ENCODE data around the gene DPH6.

DPH6 gene

DNA sequence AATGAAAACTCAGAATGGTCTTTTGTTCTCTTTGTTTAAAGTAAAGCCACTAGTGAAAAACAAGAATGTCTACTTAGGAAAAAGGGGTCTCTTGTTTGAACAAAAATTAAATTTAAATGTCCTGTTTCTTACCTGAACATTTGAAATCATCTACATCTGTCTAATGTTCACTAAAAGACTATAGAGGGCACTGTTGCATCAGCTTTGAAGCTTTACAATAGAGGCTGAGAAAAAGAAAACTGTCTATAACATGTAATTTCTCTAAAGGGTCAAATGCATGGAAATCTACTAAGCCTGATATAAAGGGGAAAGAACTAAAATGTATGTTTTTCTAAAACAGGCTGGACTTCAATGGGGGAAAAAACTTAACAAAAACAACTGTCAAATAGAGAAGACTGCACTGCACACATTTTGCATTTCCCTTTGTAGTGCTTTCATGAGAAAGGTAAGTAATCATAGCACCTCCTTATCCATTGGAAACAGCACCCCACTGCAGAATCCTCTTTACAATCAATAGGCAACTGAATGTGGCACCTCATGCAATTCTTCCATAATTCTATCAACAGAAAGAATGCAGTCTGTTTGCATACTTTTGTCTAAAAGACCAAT, 26.3 kb downstream of the DPH6 start:
- Mint-ChIP-seq H3K27me3 (no peaks in the 10 kb centered on the region), H3K27ac (no peak overlapping the region), H3K4me1 (ENCODE audit: low read depth) (no peaks in the 10 kb centered on the region), H3K36me3 (ENCODE audit: low read depth) (no peaks in the 10 kb centered on the region), H3K4me3 (no peak overlapping the region), H3K9me3 (no peaks in the 10 kb centered on the region)

DNA sequence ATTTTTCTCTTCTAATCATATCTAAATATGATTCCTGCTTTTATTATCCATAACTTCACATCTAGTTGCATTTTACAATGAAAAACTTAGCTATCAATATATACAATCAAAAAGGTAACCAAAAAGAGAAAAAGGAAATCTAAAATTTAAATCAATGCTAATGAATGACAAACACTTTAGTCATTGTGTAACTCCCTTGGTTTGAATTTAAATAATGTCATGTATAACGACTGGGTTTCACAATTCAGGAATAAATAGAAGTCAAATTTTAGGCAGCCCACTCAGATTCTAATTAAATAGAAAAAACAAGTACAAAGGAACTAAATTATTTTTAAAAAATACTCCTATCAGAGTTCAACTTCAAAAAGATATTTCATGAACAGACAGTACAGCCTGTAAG, 26.9 kb downstream of the DPH6 start:
- no peak overlapping the region for H3K4me3 Mint-ChIP-seq
- H3K4me1 Mint-ChIP-seq (ENCODE audit: low read depth): no peaks in the 10 kb centered on the region
- no peak overlapping the region for H3K27ac Mint-ChIP-seq
- H3K9me3 Mint-ChIP-seq: no peaks in the 10 kb centered on the region
- H3K27me3 Mint-ChIP-seq: no peaks in the 10 kb centered on the region
- no peaks in the 10 kb centered on the region for H3K36me3 Mint-ChIP-seq (ENCODE audit: low read depth)

DNA sequence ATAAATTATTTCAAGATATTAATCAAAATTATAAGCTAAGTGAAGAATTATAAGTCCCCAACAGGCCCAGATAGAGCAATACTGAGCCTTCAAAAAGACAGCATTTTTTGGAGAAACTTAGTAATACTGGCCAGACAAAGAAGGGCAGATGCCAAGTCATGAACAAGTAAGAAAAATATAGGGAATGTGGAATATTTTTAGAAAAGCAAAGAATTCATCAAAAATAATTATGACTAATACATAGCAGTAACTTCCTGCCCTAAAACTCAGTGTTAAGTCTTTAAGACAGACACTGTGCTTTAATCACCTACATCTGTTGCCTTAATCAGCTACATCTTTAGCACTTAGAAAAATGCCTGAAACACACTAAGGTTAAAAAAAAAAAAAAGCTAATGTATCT, 31.2 kb downstream of the DPH6 start:
- no peaks in the 10 kb centered on the region for H3K9me3 Mint-ChIP-seq
- H3K4me3 Mint-ChIP-seq: no peak overlapping the region
- H3K27ac Mint-ChIP-seq: no peak overlapping the region
- H3K27me3 Mint-ChIP-seq: no peaks in the 10 kb centered on the region
- no peaks in the 10 kb centered on the region for H3K36me3 Mint-ChIP-seq (ENCODE audit: low read depth)
- no peaks in the 10 kb centered on the region for H3K4me1 Mint-ChIP-seq (ENCODE audit: low read depth)

DNA sequence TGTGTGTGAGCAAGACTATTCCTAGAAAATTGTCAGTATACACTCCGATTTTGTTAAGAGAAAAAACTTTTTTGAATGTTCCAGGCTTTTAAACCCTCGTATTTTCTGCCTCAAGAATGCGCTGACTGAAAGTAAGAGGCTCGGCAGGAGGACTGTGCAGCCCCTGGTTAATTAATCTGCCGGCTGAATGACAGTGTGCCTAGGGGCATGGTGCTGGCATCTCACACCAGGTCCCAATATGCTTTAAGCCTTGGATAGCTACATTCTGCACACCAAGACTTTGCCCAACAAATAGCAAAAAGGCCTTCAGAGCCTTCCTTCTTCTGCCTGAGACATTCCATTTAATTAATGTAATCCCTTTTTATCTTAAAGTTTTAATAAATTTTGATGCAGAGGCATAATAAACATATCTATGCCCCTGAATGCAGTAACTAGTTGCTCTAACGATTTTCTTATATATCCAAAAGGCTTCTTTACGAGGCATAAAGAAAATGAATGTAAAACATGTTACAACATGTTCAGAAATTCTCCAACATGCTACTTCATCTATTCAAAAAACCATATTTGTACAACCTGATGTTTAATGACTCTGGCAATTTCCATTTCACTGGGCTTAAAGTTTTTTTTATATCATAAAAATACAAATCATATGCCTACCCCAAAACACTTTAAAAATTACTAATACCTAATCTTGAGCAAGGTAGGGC, 37.9 kb downstream of the DPH6 start:
- Mint-ChIP-seq H3K36me3 (ENCODE audit: low read depth) (no peaks in the 10 kb centered on the region), H3K4me3 (no peak overlapping the region), H3K4me1 (ENCODE audit: low read depth) (no peaks in the 10 kb centered on the region), H3K9me3 (no peaks in the 10 kb centered on the region), H3K27ac (no peak overlapping the region), H3K27me3 (no peaks in the 10 kb centered on the region)

DNA sequence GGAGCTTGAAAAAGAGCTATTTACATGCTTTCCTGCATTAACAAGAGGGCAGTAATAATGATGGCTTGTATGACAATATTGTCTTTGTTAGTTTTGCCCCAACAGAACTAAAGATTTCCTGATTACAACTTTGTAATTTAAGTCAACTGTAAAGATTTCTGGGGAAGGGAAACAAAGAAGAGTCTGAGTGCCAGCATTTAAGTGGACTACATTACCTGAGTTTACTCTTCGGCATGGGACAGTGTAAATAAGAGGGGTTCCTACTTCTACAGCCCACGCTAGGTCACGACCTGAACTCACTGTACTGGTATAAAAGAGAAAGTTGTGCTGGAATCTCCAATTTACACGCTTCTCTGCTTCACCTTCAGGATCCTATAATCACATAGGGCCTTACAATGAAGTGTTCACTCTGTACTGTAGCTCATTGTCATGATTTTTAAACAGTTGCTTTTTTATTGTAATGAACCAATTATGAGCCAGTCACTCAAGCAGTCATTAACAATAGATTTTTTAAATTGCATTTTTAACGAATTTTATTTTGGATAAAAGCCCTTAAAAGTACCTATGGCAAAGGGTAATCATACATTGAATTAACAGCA, 39.6 kb downstream of the DPH6 start:
- Mint-ChIP-seq H3K27me3 (no peaks in the 10 kb centered on the region), H3K4me1 (ENCODE audit: low read depth) (no peaks in the 10 kb centered on the region), H3K4me3 (no peak overlapping the region), H3K27ac (no peak overlapping the region), H3K36me3 (ENCODE audit: low read depth) (no peaks in the 10 kb centered on the region), H3K9me3 (no peaks in the 10 kb centered on the region)

DNA sequence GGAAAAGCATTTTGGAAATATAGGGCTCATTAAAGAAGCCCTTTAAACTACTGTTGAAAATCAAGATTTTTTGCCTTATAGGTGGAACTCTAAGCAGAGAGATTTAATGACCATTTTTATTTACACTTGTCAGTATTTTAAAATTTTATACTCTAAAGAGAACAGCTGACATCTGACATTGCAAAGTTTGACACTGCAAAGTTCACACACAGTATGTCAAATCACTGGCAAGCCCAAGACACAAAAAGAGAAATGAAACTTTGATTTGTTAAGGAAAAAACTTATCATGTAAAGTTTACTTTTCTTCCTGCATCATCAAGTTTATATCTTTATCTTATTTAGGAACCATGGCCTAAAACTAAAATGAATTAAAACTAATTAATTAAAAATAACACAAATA, 40.2 kb downstream of the DPH6 start:
- H3K36me3 Mint-ChIP-seq (ENCODE audit: low read depth): no peaks in the 10 kb centered on the region
- no peaks in the 10 kb centered on the region for H3K27me3 Mint-ChIP-seq
- H3K4me3 Mint-ChIP-seq: no peak overlapping the region
- no peak overlapping the region for H3K27ac Mint-ChIP-seq
- H3K4me1 Mint-ChIP-seq (ENCODE audit: low read depth): no peaks in the 10 kb centered on the region
- no peaks in the 10 kb centered on the region for H3K9me3 Mint-ChIP-seq

DNA sequence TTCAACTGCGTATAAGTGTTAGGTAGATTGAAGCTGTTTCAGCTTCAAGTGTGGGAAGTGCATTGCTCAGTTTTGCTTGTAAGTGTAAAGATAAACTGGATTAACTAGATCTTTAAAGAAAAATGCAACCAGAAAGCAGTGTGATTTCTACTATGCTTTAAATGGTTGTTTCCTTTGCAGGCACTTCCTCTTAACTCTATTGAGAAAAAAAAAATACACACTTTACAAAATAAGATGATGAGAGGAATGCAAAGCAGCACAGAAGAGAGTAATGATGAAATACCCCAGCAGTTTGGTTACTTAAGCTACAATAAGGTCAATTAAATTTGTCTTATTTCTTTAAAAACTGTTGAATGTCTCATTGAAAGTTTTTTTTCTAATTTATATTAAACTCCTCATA, 40.8 kb downstream of the DPH6 start:
- H3K36me3 Mint-ChIP-seq (ENCODE audit: low read depth): no peaks in the 10 kb centered on the region
- no peaks in the 10 kb centered on the region for H3K27me3 Mint-ChIP-seq
- H3K9me3 Mint-ChIP-seq: no peaks in the 10 kb centered on the region
- H3K4me3 Mint-ChIP-seq: no peak overlapping the region
- no peaks in the 10 kb centered on the region for H3K4me1 Mint-ChIP-seq (ENCODE audit: low read depth)
- no peak overlapping the region for H3K27ac Mint-ChIP-seq

DNA sequence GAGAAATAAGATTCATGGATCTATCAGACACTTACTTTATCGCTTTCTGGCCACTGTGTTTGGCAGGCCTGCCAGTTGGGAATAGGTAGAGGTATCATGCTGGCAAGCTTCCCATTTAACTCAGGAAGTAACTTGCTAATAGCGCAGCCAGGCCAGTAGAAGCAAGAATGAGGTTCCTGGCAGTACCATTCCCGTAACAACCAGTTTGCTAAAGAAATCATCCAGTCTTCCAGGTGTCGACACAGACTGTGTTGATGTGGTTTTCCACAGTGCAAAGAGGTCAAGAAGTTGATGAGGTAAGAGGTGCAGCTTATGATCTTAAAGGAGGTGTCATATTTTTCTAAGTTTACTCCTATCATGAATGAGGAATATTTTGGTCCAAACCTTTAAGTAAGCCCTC, 46.2 kb downstream of the DPH6 start:
- Mint-ChIP-seq H3K36me3 (ENCODE audit: low read depth) (no peaks in the 10 kb centered on the region), H3K27me3 (no peaks in the 10 kb centered on the region), H3K4me3 (no peak overlapping the region), H3K27ac (no peak overlapping the region), H3K4me1 (ENCODE audit: low read depth) (peaks cover 4% of the 10 kb centered on the region), H3K9me3 (no peaks in the 10 kb centered on the region)

DNA sequence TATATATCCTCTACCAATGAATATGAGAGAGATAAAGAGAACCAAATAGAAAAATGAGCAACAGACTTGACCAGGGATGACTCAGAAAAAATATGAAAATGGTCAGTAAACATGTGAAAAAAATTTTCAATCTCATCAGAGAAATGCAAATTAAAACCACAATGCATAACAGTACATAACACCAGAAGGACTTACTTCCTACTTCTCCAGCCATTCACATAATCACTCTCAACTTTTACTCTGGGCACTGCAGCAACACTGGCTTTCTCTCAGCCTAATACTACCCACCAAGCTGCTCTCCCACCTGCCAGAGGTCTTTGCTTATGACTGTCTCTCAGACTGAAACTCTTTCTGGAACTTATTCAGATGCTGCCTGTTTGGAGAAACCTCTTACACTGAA, 49.4 kb downstream of the DPH6 start:
- Mint-ChIP-seq H3K9me3 (no peaks in the 10 kb centered on the region), H3K4me1 (ENCODE audit: low read depth) (peaks cover 4% of the 10 kb centered on the region), H3K4me3 (no peak overlapping the region), H3K27me3 (no peaks in the 10 kb centered on the region), H3K27ac (no peak overlapping the region), H3K36me3 (ENCODE audit: low read depth) (no peaks in the 10 kb centered on the region)

DNA sequence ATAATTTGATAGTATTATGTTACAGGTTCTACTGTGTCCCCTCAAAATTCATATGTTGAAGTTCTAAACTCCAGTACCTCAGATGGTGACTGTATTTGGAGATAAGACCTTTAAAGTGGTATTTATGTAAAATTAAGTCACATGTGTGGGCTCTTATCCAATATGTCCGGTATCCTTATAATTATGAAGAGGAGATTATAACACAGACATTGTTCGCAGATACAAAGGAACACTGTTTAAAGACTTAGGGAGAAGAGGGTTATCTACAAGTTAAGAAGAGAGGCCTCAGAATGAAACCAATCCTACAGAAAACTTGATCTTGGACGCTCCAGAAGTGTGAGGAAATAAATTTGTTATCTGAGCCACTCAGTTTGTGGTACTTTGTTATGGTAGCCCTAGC, 50.9 kb downstream of the DPH6 start:
- Mint-ChIP-seq H3K4me1 (ENCODE audit: low read depth) (peaks cover 4% of the 10 kb centered on the region), H3K27ac (no peak overlapping the region), H3K27me3 (no peaks in the 10 kb centered on the region), H3K9me3 (no peaks in the 10 kb centered on the region), H3K36me3 (ENCODE audit: low read depth) (peaks cover 7% of the 10 kb centered on the region), H3K4me3 (no peak overlapping the region)

DNA sequence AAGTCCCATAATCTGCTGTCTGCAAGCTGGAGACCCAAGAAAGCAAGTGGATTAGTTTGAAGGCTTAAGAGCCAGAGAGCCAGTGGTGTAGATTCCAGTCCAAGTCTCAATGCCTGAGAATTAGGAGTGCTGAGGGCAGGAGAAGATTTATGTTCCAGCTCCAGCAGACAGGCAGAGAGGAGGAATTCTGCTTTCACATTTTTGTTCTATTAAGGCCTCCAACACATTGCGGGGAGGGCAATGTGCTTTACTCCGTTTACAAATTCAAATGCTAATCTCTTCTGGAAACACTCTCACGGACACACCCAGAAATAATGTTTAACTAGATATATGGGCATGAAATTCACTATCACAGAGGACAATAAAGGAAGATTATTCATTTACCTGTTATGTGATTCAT, 54.0 kb downstream of the DPH6 start:
- no peak overlapping the region for H3K4me3 Mint-ChIP-seq
- peaks cover 14% of the 10 kb centered on the region for H3K9me3 Mint-ChIP-seq
- H3K27me3 Mint-ChIP-seq: no peaks in the 10 kb centered on the region
- H3K27ac Mint-ChIP-seq: no peak overlapping the region
- H3K36me3 Mint-ChIP-seq (ENCODE audit: low read depth): peaks cover 30% of the 10 kb centered on the region
- peaks cover 4% of the 10 kb centered on the region for H3K4me1 Mint-ChIP-seq (ENCODE audit: low read depth)

DNA sequence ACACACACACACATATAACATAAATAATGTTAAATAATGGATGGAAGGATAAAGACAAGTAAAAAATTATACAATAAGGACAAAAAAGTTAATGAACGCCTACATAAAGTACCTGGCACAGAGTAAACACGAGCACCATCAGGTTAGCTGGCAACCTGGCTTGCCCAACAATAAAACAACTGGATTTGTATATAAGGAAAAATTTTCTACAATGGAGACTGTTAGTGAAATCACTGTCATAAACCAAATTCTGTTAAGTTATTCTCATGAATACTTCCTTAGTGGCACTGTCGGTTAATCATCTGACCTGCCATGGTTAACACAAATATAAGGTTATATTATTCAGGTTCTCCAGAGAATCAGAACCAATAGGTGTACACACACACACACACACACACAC, 54.8 kb downstream of the DPH6 start:
- Mint-ChIP-seq H3K27me3 (no peaks in the 10 kb centered on the region), H3K27ac (no peak overlapping the region), H3K36me3 (ENCODE audit: low read depth) (peaks cover 36% of the 10 kb centered on the region), H3K4me3 (no peak overlapping the region), H3K9me3 (peaks cover 18% of the 10 kb centered on the region), H3K4me1 (ENCODE audit: low read depth) (no peaks in the 10 kb centered on the region)

DNA sequence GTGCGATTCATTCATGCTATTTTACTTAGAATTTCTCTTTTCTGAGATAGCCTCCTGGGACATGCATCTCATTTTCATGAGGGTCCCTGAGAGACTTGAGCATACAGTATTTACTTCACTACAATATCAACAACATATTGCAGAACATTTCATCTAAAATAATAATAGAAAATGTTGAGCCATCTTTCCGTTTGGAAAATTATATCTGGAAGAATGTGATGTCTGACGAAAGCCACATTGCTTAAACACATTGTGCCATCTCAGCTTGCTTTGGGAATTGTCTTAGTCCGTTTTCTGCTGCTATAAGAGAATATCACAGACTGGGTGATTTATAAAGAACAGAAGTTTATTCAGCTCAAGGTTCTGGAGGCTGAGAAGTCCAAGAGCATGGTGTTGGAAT, 55.5 kb downstream of the DPH6 start:
- Mint-ChIP-seq H3K4me1 (ENCODE audit: low read depth) (no peaks in the 10 kb centered on the region), H3K27me3 (no peaks in the 10 kb centered on the region), H3K36me3 (ENCODE audit: low read depth) (peaks cover 42% of the 10 kb centered on the region), H3K9me3 (peaks cover 25% of the 10 kb centered on the region), H3K4me3 (no peak overlapping the region), H3K27ac (no peak overlapping the region)

DNA sequence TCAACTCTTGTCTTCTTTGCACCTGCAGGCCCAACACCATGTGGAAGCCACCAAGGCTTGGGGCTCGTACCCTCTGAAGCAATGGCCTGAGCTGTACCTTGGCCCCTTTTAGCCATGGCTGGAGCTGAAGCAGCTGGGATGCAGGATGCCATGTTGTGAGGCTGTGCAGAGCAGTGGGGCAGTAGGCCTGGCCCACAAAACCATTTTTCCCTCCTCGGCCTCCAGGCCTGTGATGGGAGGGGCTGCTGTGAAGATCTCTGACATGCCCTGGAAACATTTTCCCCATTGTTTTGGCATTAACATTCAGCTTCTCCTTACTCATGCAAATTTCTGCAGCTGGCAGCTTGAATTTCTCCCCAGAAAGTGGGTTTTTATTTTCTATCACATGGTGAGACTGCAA, 58.5 kb downstream of the DPH6 start:
- H3K36me3 Mint-ChIP-seq (ENCODE audit: low read depth): peaks cover 56% of the 10 kb centered on the region
- H3K27ac Mint-ChIP-seq: no peak overlapping the region
- peaks cover 25% of the 10 kb centered on the region for H3K9me3 Mint-ChIP-seq
- no peaks in the 10 kb centered on the region for H3K27me3 Mint-ChIP-seq
- H3K4me1 Mint-ChIP-seq (ENCODE audit: low read depth): no peaks in the 10 kb centered on the region
- H3K4me3 Mint-ChIP-seq: no peak overlapping the region

DNA sequence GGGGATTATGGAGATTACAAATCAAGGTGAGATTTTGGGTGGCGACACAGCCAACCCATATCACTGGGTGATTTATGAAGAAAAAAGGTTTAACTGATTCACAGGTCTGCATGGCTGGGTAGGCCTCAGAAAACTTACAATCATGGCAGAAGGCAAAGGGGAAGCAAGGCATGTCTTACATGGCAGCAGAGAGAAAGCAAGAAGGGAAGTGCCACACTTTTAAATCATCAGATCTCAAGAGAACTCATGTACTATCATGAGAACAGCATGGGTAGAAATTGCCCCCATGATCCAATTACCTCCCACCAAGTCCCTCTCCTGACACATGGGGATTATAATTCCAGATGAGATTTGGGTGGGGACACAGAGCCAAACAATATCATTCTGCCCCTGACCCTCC, 59.7 kb downstream of the DPH6 start:
- H3K4me3 Mint-ChIP-seq: no peak overlapping the region
- H3K27me3 Mint-ChIP-seq: no peaks in the 10 kb centered on the region
- H3K27ac Mint-ChIP-seq: no peak overlapping the region
- H3K36me3 Mint-ChIP-seq (ENCODE audit: low read depth): peaks cover 56% of the 10 kb centered on the region
- peaks cover 5% of the 10 kb centered on the region for H3K4me1 Mint-ChIP-seq (ENCODE audit: low read depth)
- H3K9me3 Mint-ChIP-seq: peaks cover 25% of the 10 kb centered on the region

DNA sequence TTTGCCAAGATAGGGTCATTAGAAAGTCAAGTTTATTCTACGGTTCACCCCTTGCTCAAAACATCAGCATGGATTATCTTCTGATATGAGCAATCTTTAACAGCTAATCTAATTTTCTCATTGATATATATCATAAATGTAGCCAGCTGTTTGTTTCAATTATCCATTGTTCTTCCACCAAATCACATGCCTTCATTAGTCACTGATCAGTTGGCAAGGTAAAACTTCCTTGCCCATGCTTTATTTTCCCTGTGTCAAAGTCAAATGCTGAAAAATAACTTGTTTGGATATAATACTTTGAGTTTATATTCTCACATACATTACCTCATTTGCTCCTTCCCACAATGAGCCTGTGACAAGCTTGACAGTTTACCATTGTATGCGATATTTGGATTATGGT, 60.6 kb downstream of the DPH6 start:
- H3K36me3 Mint-ChIP-seq (ENCODE audit: low read depth): peaks cover 48% of the 10 kb centered on the region
- H3K27me3 Mint-ChIP-seq: no peaks in the 10 kb centered on the region
- H3K4me3 Mint-ChIP-seq: no peak overlapping the region
- H3K9me3 Mint-ChIP-seq: peaks cover 25% of the 10 kb centered on the region
- H3K4me1 Mint-ChIP-seq (ENCODE audit: low read depth): peaks cover 5% of the 10 kb centered on the region
- no peak overlapping the region for H3K27ac Mint-ChIP-seq
